Ovary (tissue), 9 donors: Measurements from ENCODE around the gene SORCS2. TPM values are rescaled to one million over a fixed set of nuclear protein-coding genes. Genes with fewer than 3 reads are reported as not detected.

Source experiments
- DNase-seq, 5 donors: peaks; one replicate each; pipeline ENCODE4 v3.0.0-alpha.2; 2019 to 2020
- H3K27ac ChIP-seq, 2 donors: fragments of 200-600 bp; one replicate each; pipeline versions ENCODE4 v1.5.1 to v1.8.0; 2019 to 2022
- H3K27me3 ChIP-seq: fragments of 200-600 bp; one replicate; pipeline ENCODE4 v1.8.0; 2022
- H3K36me3 ChIP-seq: fragments of 200-600 bp; sonication (generic); one replicate; pipeline ENCODE4 v1.5.1; 2019
- H3K4me1 ChIP-seq: one replicate; pipeline ENCODE4 v1.8.1; 2013; ENCODE audit warnings: mild to moderate bottlenecking, moderate library complexity; ENCODE audit not compliant: insufficient read depth
- H3K4me3 ChIP-seq: fragments of 200-600 bp; sonication (generic); one replicate; pipeline ENCODE4 v1.5.1; 2017
- H3K9me3 ChIP-seq, 2 donors: fragments of 200-600 bp in 1 of 2; sonication (generic) in 1 of 2; one replicate each; pipeline versions ENCODE4 v1.5.1 to v1.8.1; 2013 to 2019; ENCODE audit warnings: mild to moderate bottlenecking in 1 of 2, moderate library complexity in 1 of 2
- CTCF ChIP-seq, 3 donors: fragments of 450-650 bp in 2 of 3; fragments of 200-600 bp in 1 of 3; IDR thresholded peaks; one replicate each; pipeline versions ENCODE4 v1.5.1 to v1.8.0; 2016 to 2022; ENCODE audit warnings: antibody characterized with exemption in 3 of 3, mild to moderate bottlenecking in 1 of 3
- EP300 ChIP-seq: sonication (generic); formaldehyde crosslinking; IDR thresholded peaks from one replicate; pipeline ENCODE4 v1.6.1; 2017; ENCODE audit warnings: antibody characterized with exemption
- POLR2A ChIP-seq: fragments of 450-650 bp; IDR thresholded peaks from one replicate; pipeline ENCODE4 v1.6.1; 2017; ENCODE audit warnings: antibody characterized with exemption, mild to moderate bottlenecking, moderate library complexity
- WGBS, 3 donors: extraction: QIAGEN DNeasy Blood & Tissue Kit in 1 of 3; methylation state at CpG; one replicate each; pipeline versions ENCODE4 v1.1.5 to v1.1.7; 2013 to 2017; 5-methylcytosine and 5-hydroxymethylcytosine counted together
- intact Hi-C, 4 donors: fragments of 100-400 bp; cut with DNase I; formaldehyde crosslinking; loops; one replicate each; pipeline versions ENCODE4 v1.11.0 to v1.15.1; 2022 to 2023
- polyA plus RNA-seq, 2 donors: library from polyadenylated mRNA; stranded (reverse); fragments of 200-250 nt in 1 of 2; fragments of 350-450 nt in 1 of 2; fragmentation: Illumina TruSeq in 1 of 2; extraction: RNeasy Lipid Tissue Mini Kit (QIAGEN cat#74804) in 1 of 2; gene quantifications; one replicate each; pipeline ENCODE4 v1.2.3, GENCODE V29; 2013 to 2014
- total RNA-seq, 7 donors: library from RNA; depleted of rRNA in 2 of 7; stranded (reverse); fragments of >200 nt in 2 of 7; fragmentation: NEBNext Ultra II Directional in 3 of 7; extraction: Animal tissue kit (Norgen Biotek cat#: 25700) in 3 of 7; gene quantifications; one replicate each; pipeline versions ENCODE4 v1.1.0 to v1.2.4, GENCODE V29; 2016 to 2023
- donor health status: DM: no; HTN: no; CAD: no; lungs with moderate emphysema.
- donor health status: DM: no; HTN: no; CAD: no.
- donor health status: Bipolar disorder and iron deficiency.
- donor health status: DM: yes; HTN: yes; CAD: no.
- donor health status: DM: no; HTN: no; CAD: no.
- donor health status: DM: yes; HTN: yes; CAD: no.

Gene SORCS2
- total and polyA plus RNA-seq, 9 donors: 0.60 to 23.9 (median 7.1) TPM

GRCh38 chr4:7186516-7187167 lies 5.7 kb upstream of the SORCS2 start:
- H3K27me3 ChIP-seq: no peaks in the 10 kb centered on the region
- TF ChIP-seq EP300 (no peak), CTCF (IDR thresholded peaks at IDR 0.05) (no peak), POLR2A (no peak)

GRCh38 chr4:7187168-7187535 lies 5.2 kb upstream of the SORCS2 start:
- Histone ChIP-seq H3K4me1 (peaks cover 4% of the 10 kb centered on the region), H3K4me3 (no peak overlapping the region), H3K9me3 (no peaks in the 10 kb centered on the region), H3K27me3 (no peaks in the 10 kb centered on the region), H3K27ac (no peak overlapping the region), H3K36me3 (no peaks in the 10 kb centered on the region)
- peak in 1 of 5 donors; percentile 16 for DNase-seq
- WGBS, 3 donors: 84 to 90% (median 89%) methylated on average over 7 of the region's 7 CpGs
- TF ChIP-seq EP300 (no peak), POLR2A (no peak), CTCF (IDR thresholded peaks at IDR 0.05) (no peak)
- intact Hi-C loops: loop anchor here in 1 of 4 donors (10.0 kb wide), 1 partner anchor 142 kb away; the partner anchor contains the start of gene TADA2B

More at GRCh38 chr4:7186516-7187167, 5.7 kb upstream of the SORCS2 start:
- Histone ChIP-seq H3K4me3 (no peak overlapping the region), H3K4me1 (peaks cover 3% of the 10 kb centered on the region), H3K27ac (no peak overlapping the region), H3K9me3 (no peaks in the 10 kb centered on the region), H3K36me3 (no peaks in the 10 kb centered on the region)
- intact Hi-C loops: loop anchor here in 1 of 4 donors (10.0 kb wide), 1 partner anchor 142 kb away; the partner anchor contains the start of gene TADA2B
- peak in 1 of 5 donors; percentile 15 for DNase-seq
- WGBS, 3 donors: 86 to 88% (median 86%) methylated on average over 15 of the region's 15 CpGs

GRCh38 chr4:7187691-7188090 lies 4.6 kb upstream of the SORCS2 start:
- 85 to 90% (median 87%) methylated on average over 7 of the region's 7 CpGs for WGBS, 3 donors
- TF ChIP-seq CTCF (IDR thresholded peaks at IDR 0.05) (no peak), EP300 (no peak), POLR2A (no peak)
- Histone ChIP-seq H3K27me3 (no peaks in the 10 kb centered on the region), H3K4me1 (peaks cover 5% of the 10 kb centered on the region), H3K36me3 (no peaks in the 10 kb centered on the region), H3K4me3 (no peak overlapping the region), H3K9me3 (no peaks in the 10 kb centered on the region), H3K27ac (no peak overlapping the region)
- intact Hi-C loops: loop anchor here in 1 of 4 donors (10.0 kb wide), 1 partner anchor 143 kb away; the partner anchor contains the start of gene TADA2B
- peak in 1 of 5 donors; percentile 9 for DNase-seq

GRCh38 chr4:7189066-7189465 lies 3.3 kb upstream of the SORCS2 start:
- H3K27me3 ChIP-seq: no peaks in the 10 kb centered on the region
- WGBS, 3 donors: 88 to 90% (median 89%) methylated on average over 12 of the region's 12 CpGs

More at GRCh38 chr4:7189066-7189465, 3.3 kb upstream of the SORCS2 start:
- intact Hi-C loops: loop anchor here in 1 of 4 donors (10.0 kb wide), 1 partner anchor 144 kb away; the partner anchor contains the start of gene TADA2B
- Histone ChIP-seq H3K36me3 (no peaks in the 10 kb centered on the region), H3K4me3 (no peak overlapping the region), H3K27ac (no peak overlapping the region), H3K9me3 (no peaks in the 10 kb centered on the region), H3K4me1 (peaks cover 5% of the 10 kb centered on the region)
- TF ChIP-seq POLR2A (no peak), CTCF (IDR thresholded peaks at IDR 0.05) (no peak), EP300 (no peak)
- DNase-seq: peak in 1 of 5 donors; percentile 16
